Stimulated activated CD8-positive, alpha-beta memory T cell treated with anti-CD3 and anti-CD28 coated beads, Interleukin-15, amount 100 ng/mL, for 1 hour (primary cell): ENCODE measurements around the gene BTBD7.

Experiments
- DNase-seq: peaks from one replicate; pipeline ENCODE4 v3.0.0-alpha.2; 2020; ENCODE audit warnings: low read depth

Gene BTBD7

GRCh38 chr14:93302688-93303581, 29.9 kb downstream of the BTBD7 start:
- DNase-seq: no peak

DNA sequence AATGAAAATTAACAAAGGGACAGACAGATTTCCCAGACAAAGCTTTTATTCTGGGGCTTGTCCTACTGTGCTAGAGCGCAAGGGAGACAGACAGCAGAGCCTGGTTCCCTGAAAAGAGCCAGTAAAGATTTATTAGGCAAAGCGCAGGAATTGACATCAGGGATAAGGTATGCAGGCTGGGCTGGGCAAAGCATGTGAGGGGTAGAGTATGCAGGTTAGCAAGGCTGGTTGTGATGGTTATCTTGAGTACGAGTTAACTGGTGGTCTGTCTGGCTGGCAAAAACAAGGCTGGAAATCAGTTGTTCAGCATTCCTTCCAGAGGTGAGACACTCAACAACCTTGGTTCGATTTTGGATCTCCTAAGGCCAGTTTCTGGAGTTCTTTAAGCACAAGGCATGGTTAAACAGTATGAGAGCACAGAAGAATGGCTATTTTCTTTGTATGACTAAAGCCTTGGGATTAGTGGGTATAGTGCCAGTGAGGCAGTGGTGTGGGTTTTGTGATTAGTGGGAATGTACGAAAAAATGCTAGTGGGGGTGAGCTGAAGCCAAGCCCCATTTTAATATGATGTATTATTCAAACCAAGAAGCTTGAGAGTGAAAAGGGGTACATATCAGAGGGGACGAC, 30.9 kb downstream of the BTBD7 start:
- DNase-seq: no peak

- no peak for DNase-seq
Observed at GRCh38 chr14:93299866-93300265, 33.0 kb downstream of the BTBD7 start.

DNA sequence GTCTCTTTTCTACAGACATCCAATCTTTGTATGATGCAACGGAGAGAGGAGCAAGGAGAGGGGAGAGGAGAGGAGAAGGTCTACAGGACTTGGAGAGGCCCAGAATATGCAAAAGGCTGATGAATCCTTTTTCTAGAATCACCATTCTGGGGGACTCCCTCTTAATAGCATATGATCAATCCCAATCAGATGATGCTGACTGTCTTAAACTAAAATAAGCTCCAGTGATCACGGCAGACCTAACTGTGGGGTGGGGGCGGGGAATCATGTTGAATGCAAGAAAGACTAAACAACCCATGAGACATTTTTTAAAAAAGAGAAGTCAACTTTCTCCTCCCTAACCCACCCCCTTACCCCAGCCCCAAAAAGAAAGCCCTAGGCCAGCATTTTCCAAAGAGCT, 33.4 kb downstream of the BTBD7 start:
- no peak for DNase-seq

- no peak for DNase-seq
Observed at GRCh38 chr14:93295541-93296220, 37.2 kb downstream of the BTBD7 start.

DNA sequence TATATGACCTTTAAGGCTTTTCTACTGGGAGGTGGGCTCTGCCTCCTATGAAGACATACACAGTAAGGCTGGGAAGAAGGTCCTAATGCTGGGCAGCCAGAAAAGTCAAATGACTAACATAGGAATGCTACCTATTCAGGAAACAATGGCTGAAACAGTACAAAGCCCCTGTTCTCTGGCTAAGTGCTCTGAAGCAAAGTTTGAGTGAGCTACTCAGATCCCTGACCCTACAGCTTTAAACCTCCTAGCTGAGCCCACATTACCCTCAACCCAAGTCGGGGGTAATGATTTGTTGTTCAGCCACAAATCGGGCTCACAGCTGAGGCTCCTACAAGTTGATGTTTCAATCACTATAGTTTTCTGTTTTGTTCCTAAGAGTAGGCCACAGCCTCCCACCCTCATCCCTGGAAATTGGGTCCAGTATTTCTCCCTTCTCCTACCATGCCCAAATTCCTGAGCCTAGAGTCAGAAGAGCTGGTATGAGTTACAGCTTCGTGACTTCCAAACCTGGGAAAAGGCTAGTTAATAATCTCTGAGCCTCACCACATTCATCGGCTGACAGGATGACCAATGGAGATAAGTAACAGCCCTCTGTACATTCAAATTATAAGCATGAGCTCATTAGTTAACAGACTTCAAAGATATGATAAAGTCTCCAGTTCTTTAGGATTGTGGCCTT, 46.5 kb downstream of the BTBD7 start:
- DNase-seq: no peak

DNA sequence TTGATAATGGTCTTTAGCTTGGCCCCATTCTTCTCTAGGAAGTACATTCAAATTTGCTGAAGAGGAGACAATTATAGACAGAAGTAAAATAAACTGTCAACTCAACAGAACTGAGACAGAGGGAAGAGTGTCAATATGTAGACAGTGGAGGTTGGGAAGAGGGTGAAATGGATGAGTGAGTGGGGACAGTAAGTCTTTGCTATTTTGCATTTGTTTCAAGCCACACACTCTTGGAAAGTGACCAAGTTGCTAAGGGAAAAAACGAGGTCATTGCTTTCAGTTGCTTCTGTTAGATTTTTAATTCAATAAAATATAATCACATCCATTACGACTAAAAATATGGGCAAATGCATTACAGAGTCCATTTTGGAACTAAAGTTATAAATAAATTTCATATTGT, 47.8 kb downstream of the BTBD7 start:
- no peak for DNase-seq

GRCh38 chr14:93281937-93282336, 50.9 kb downstream of the BTBD7 start:
- DNase-seq: no peak

GRCh38 chr14:93280743-93281142, 52.1 kb downstream of the BTBD7 start:
- DNase-seq: no peak

GRCh38 chr14:93276031-93276716, 56.7 kb downstream of the BTBD7 start:
- no peak for DNase-seq

DNA sequence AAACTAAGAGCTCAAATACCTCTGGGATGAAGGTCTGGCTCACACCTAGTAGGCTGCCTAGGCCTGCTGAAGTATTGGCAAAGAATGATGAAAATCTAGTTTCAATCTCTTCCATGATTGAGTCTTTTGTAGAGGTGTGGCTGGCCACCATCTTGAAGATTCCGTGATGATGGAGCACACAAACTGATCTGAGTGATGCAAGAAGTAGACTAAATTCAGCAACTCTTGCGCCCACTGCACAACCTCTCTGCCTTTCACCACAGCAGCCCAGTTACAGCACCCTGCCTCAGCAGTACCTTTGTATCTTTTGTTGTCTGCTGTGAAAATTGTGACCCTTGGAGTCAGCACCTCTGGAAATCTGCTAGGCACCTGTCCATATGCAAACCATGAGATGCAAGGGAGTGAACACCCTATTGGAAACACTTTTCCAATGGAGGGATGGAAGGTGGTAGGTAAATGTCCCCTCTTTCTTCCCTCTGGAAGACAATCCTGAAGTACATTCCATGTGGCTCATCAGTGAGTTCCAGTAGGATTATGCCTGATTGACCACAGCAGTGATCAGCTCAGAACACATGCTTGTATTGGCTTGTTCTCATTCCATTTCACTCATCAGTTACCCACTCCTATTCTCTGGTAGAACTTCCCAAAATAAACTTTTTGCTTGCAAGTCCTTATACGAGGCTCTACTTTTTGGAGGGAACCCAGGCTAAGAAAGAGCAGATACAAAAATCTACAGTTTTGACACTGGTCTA, 58.6 kb downstream of the BTBD7 start:
- no peak for DNase-seq

- no peak for DNase-seq
Observed at GRCh38 chr14:93271111-93271510, 61.7 kb downstream of the BTBD7 start.

GRCh38 chr14:93269341-93270068, 63.3 kb downstream of the BTBD7 start:
- DNase-seq: no peak

DNA sequence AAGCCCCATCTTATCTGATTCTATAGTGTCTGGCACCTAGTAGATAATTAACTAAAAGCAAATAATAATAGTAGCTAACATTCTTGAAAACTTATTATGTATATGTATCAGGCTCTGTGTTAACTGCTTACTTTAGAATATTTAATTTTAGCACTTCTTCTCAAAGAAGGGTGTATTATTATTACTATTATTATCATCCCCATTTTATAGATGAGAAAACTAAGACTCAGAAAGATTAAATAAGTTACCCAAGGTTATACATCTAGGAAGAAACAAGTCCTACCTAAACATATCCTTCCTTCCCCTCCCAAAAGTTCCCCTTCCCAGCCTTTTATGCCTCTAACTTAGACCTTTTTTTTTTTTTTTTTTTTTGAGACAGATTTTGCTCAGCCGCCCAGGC, 64.4 kb downstream of the BTBD7 start:
- no peak for DNase-seq

GRCh38 chr14:93267149-93267711, 65.6 kb downstream of the BTBD7 start:
- no peak for DNase-seq

GRCh38 chr14:93266127-93266526, 66.7 kb downstream of the BTBD7 start:
- DNase-seq: no peak

DNA sequence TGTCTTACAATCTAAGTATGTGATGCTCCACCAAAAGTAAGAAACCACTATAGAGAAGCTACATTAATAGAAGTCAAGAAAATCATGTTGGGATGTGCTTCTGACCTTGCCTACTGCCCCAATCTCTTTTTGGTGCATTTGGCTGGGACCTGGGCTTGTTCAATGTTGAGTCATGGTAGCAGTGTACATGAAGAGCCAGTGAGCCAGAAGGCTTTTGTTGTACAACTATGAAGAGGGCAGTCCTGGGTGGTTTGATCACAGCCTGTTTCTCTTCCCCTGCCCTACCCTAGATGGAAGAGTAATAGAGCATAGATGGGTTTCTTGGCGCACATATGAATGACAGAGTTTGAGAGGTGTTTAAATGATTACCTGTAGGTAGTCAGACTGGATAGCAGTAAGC, 69.4 kb downstream of the BTBD7 start:
- no peak for DNase-seq

GRCh38 chr14:93262446-93262845, 70.4 kb downstream of the BTBD7 start:
- no peak for DNase-seq

DNA sequence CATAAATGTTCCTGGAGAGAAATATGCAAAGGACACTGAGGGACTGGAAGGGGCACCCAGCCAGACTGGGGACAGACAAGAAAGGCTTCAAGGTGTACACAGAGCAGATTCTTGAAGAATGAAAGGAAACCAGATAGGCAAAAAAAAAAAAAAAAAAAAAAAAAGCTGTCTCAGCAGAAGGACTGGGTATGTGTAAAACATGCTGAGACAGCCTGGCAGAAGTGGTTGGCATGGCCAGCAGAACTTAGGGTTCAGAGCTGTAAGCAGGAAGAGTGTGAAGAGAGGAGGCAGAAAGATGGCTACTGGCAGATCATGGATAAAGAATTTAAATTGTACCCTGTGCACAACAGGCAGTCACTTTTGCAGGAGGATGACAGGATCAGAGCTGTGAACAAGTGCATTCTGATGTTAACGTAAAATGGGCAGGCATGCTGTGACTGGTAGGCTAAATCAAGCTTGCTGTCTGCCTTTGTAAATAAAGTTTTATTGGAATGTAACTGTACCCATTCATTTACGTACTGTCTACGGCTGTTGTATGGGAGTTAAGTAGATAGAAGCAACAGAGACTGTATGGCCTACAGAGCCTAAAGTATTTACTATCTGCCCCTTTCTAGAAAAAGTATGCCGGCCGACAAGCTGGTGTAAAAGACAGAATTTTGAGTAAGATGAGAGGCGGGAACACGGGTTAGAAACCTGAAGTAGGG, 83.6 kb downstream of the BTBD7 start:
- no peak for DNase-seq
